PC-3 (cell line): Measurements from ENCODE around the gene DNASE1. TPM values are rescaled to one million over a fixed set of nuclear protein-coding genes. Genes with fewer than 3 reads are reported as not detected.

Source experiments
- ATAC-seq: fragments of 200-7000 bp; cut with Tn5 transposase; 2 replicates; pipeline ENCODE4 v1.9.1; 2020; ENCODE audit warnings: mild to moderate bottlenecking, moderate library complexity
- BruUV-seq: library from RNA; stranded (reverse); fragments of 400-500 nt; replicated peaks from 2 replicates; lab custom pipeline; 2021; lab: Mats Ljungman, UMichigan
- CTCF ChIA-PET: fragments of 300-600 bp; sonication (Branson Sonifier 250); formaldehyde crosslinking; loops from one replicate; lab custom pipeline; 2022; ENCODE audit warnings: antibody characterized with exemption; lab: Charles Lee
- POLR2A ChIA-PET: fragments of 300-600 bp; sonication (Branson Sonifier 250); formaldehyde crosslinking; loops from one replicate; lab custom pipeline; 2022; ENCODE audit warnings: antibody characterized with exemption; ENCODE audit not compliant: unreplicated experiment; lab: Charles Lee
- DNase-seq: peaks from one replicate; pipeline ENCODE4 v3.0.0-alpha.2; 2015
- H2AFZ ChIP-seq: fragments of 300-600 bp; sonication (generic); 2 replicates; pipeline ENCODE4 v1.6.0; 2016; ENCODE audit warnings: antibody characterized with exemption, low read length
- H3F3A ChIP-seq: fragments of 300-600 bp; sonication (generic); one replicate; pipeline ENCODE4 v1.6.0; 2017; ENCODE audit warnings: antibody characterized with exemption, low read length, control low read depth, mild to moderate bottlenecking; ENCODE audit not compliant: unreplicated experiment
- H3K27ac ChIP-seq: fragments of 300-600 bp; sonication (generic); 2 replicates; pipeline ENCODE4 v1.5.1; 2016; ENCODE audit warnings: mild to moderate bottlenecking, low read length
- H3K27me3 ChIP-seq: fragments of 300-600 bp; sonication (generic); 2 replicates; pipeline ENCODE4 v1.6.1; 2016; ENCODE audit warnings: low read length, mixed read lengths
- H3K36me3 ChIP-seq: fragments of 300-600 bp; sonication (generic); 2 replicates; pipeline ENCODE4 v1.6.1; 2016; ENCODE audit warnings: low read depth, mixed run types, low read length, mixed read lengths
- H3K4me1 ChIP-seq: fragments of 300-600 bp; sonication (generic); 2 replicates; pipeline ENCODE4 v1.5.1; 2016; ENCODE audit warnings: low read length; ENCODE audit not compliant: insufficient read depth
- H3K4me2 ChIP-seq: fragments of 300-600 bp; sonication (generic); 2 replicates; pipeline ENCODE4 v1.6.0; 2016; ENCODE audit warnings: low read length
- H3K4me3 ChIP-seq: fragments of 300-600 bp; sonication (generic); 2 replicates; pipeline ENCODE4 v1.5.1; 2016; ENCODE audit warnings: mild to moderate bottlenecking, low read length, mixed read lengths
- H3K79me2 ChIP-seq: fragments of 300-600 bp; sonication (generic); 2 replicates; pipeline ENCODE4 v1.6.1; 2017; ENCODE audit warnings: low read length, mixed read lengths
- H3K9ac ChIP-seq: fragments of 300-600 bp; sonication (generic); 2 replicates; pipeline ENCODE4 v1.6.0; 2016; ENCODE audit warnings: mild to moderate bottlenecking, low read length
- H3K9me2 ChIP-seq: fragments of 300-600 bp; sonication (generic); replicated peaks from 2 replicates; pipeline ENCODE4 v1.6.1; 2016; ENCODE audit warnings: mixed run types, low read length, mixed read lengths
- H3K9me3 ChIP-seq: fragments of 300-600 bp; sonication (generic); 2 replicates; pipeline ENCODE4 v1.6.1; 2016; ENCODE audit warnings: low read length, mixed read lengths
- H4K20me1 ChIP-seq: fragments of 300-600 bp; sonication (generic); 2 replicates; pipeline ENCODE4 v1.6.1; 2016; ENCODE audit warnings: low read length, mixed read lengths
- CTCF ChIP-seq: fragments of 300-600 bp; sonication (generic); conservative IDR thresholded peaks from 2 replicates; pipeline ENCODE4 v1.5.1; 2017; ENCODE audit warnings: antibody characterized with exemption, low read depth, mild to moderate bottlenecking, low read length
- EZH2 ChIP-seq: fragments of 300-600 bp; sonication (generic); IDR thresholded peaks from one replicate; pipeline ENCODE4 v1.6.1; 2017; ENCODE audit warnings: antibody characterized with exemption, mild to moderate bottlenecking, low read length; ENCODE audit not compliant: unreplicated experiment
- EZH2phosphoT487 ChIP-seq: fragments of 300-600 bp; sonication (generic); IDR thresholded peaks from 2 replicates; pipeline ENCODE4 v1.6.1; 2018; ENCODE audit warnings: mild to moderate bottlenecking, antibody characterized with exemption, low read length, borderline replicate concordance
- intact Hi-C: fragments of 100-400 bp; cut with micrococcal nuclease; formaldehyde crosslinking; loops from 2 replicates; pipeline ENCODE4 v1.9.0; 2023
- total RNA-seq: library from RNA; depleted of rRNA; stranded (reverse); fragments of >200 nt; gene quantifications from 2 replicates; pipeline ENCODE4 v1.2.3, GENCODE V29; 2014

DNASE1 gene
- total RNA-seq, 1 experiment from 2014 or later = 14.0 TPM

GRCh38 chr16:3675601-3676130 lies 21.2 kb downstream of the DNASE1 start:
- no peaks in the 10 kb centered on the region for H3K79me2 ChIP-seq
- ChIA-PET CTCF (no interaction called here), POLR2A (no interaction called here)
- no peak overlapping the region for H3K27ac ChIP-seq
- BruUV-seq = no TSS peak
- no peaks in the 10 kb centered on the region for H3K4me1 ChIP-seq
- no peak overlapping the region for H3K4me2 ChIP-seq
- H3K9ac ChIP-seq = no peak overlapping the region
- no peaks in the 10 kb centered on the region for H3K9me3 ChIP-seq
- H3K4me3 ChIP-seq = no peak overlapping the region
- DNase-seq (no peak), ATAC-seq (no peak)
- H3F3A ChIP-seq = no peaks in the 10 kb centered on the region
- no peaks in the 10 kb centered on the region; the same call in 1 of the 2 replicates for H3K36me3 ChIP-seq
- H4K20me1 ChIP-seq = no peaks in the 10 kb centered on the region
- H3K9me2 ChIP-seq = no peaks in the 10 kb centered on the region
- intact Hi-C loops = no loop called here
- no peak for TF ChIP-seq CTCF
- TF ChIP-seq EZH2phosphoT487 = no peak
- no peak for TF ChIP-seq EZH2
- no peak overlapping the region for H2AFZ ChIP-seq
- no peaks in the 10 kb centered on the region for H3K27me3 ChIP-seq

GRCh38 chr16:3677994-3678393 lies 23.5 kb downstream of the DNASE1 start:
- ChIA-PET CTCF (no interaction called here), POLR2A (no interaction called here)
- no peak overlapping the region for H3K9ac ChIP-seq
- intact Hi-C loops = no loop called here
- no peaks in the 10 kb centered on the region; the same call in 1 of the 2 replicates for H3K36me3 ChIP-seq
- H3K4me2 ChIP-seq = no peak overlapping the region
- DNase-seq (no peak), ATAC-seq (no peak)
- H3K27me3 ChIP-seq = no peaks in the 10 kb centered on the region
- H3K27ac ChIP-seq = no peak overlapping the region
- no peaks in the 10 kb centered on the region for H4K20me1 ChIP-seq
- no peaks in the 10 kb centered on the region for H3K79me2 ChIP-seq
- no peak for TF ChIP-seq CTCF
- TF ChIP-seq EZH2 = no peak
- TF ChIP-seq EZH2phosphoT487 = no peak
- no TSS peak for BruUV-seq
- no peaks in the 10 kb centered on the region for H3F3A ChIP-seq
- H3K4me1 ChIP-seq = no peaks in the 10 kb centered on the region
- H3K9me2 ChIP-seq = no peaks in the 10 kb centered on the region
- H3K4me3 ChIP-seq = no peak overlapping the region
- H3K9me3 ChIP-seq = no peaks in the 10 kb centered on the region
- H2AFZ ChIP-seq = no peak overlapping the region

- BruUV-seq = no TSS peak
- H3F3A ChIP-seq = no peaks in the 10 kb centered on the region
- TF ChIP-seq CTCF (no peak), EZH2phosphoT487 (no peak), EZH2 (no peak)
- ChIA-PET CTCF (no interaction called here), POLR2A (no interaction called here)
- H3K9me3 ChIP-seq = no peaks in the 10 kb centered on the region
- no peaks in the 10 kb centered on the region for H3K79me2 ChIP-seq
- H3K27ac ChIP-seq = no peak overlapping the region
- no peak overlapping the region for H3K9ac ChIP-seq
- no peak for DNase-seq
- H3K4me3 ChIP-seq = no peak overlapping the region
- H3K4me1 ChIP-seq = no peaks in the 10 kb centered on the region
- no peaks in the 10 kb centered on the region for H3K9me2 ChIP-seq
- no peaks in the 10 kb centered on the region for H4K20me1 ChIP-seq
- peaks cover 8% of the 10 kb centered on the region for H3K36me3 ChIP-seq
- H3K27me3 ChIP-seq = no peaks in the 10 kb centered on the region
- intact Hi-C loops = no loop called here
- no peak for ATAC-seq
- no peak overlapping the region for H3K4me2 ChIP-seq
- no peak overlapping the region for H2AFZ ChIP-seq
Measured at GRCh38 chr16:3681206-3681605, 26.7 kb downstream of the DNASE1 start.
